BLaER1 treated with 17β-estradiol and CSF1 and Interleukin-3, amounts not matched to agents 10 nM and 100 nM (cell line): Measurements from ENCODE around the gene PRKCB.
"Not testable (repeated sequence)": the region's sequence is repeated elsewhere in the genome, so short reads cannot be mapped to it uniquely, and the experiment has no call there.

ENCODE experiments used
- H3K27ac ChIP-seq, 11 experiments: shearing (Covaris generic); formaldehyde crosslinking; 2 replicates each; pipeline ENCODE4 v1.8.1; 2022
- H3K27me3 ChIP-seq, 11 experiments: shearing (Covaris generic); formaldehyde crosslinking; 2 replicates each; pipeline ENCODE4 v1.8.1; 2022
- H3K36me3 ChIP-seq, 11 experiments: shearing (Covaris generic); formaldehyde crosslinking; 2 replicates each; pipeline ENCODE4 v1.8.1; 2022
- H3K4me1 ChIP-seq, 10 experiments: shearing (Covaris generic); formaldehyde crosslinking; 2 replicates each; pipeline ENCODE4 v1.8.1; 2022
- H3K4me2 ChIP-seq, 11 experiments: shearing (Covaris generic); formaldehyde crosslinking; 2 replicates each; pipeline ENCODE4 v1.8.1; 2022
- H3K4me3 ChIP-seq, 10 experiments: shearing (Covaris generic); formaldehyde crosslinking; 2 replicates each; pipeline ENCODE4 v1.8.1; 2022
- H3K9ac ChIP-seq, 11 experiments: shearing (Covaris generic); formaldehyde crosslinking; 2 replicates each; pipeline ENCODE4 v1.8.1; 2022
- H3K9me3 ChIP-seq, 11 experiments: shearing (Covaris generic); formaldehyde crosslinking; replicated peaks in 1 of 11; 2 replicates each; pipeline ENCODE4 v1.8.1; 2022
- H4K20me1 ChIP-seq, 11 experiments: shearing (Covaris generic); formaldehyde crosslinking; 2 replicates each; pipeline ENCODE4 v1.8.1; 2022
- Cebpa-rat ChIP-seq, 11 experiments: shearing (Covaris generic); IDR thresholded peaks; 2 replicates each; pipeline ENCODE4 v1.8.1; 2022

The PRKCB gene

DNA sequence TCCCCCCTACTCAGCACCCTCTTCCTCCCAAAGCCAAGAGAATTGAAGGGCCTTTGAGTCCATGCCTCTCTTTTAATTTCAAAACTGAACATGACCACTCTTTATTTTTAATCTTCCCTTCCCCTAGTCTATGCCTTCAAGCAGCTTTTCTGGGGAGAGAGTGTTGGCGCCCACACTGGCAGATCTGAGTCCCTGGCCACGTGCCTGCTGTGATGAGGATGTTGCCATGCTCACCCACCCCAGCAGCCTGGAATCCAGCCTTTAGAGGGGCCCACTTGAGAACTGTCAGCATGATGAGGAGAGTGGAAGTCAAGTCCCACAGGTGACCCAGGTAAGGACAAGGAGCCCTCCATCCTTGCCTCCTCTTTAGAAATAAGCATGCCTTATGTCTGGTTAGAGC lies 400.0 kb downstream of the PRKCB start:
- no peaks in the 10 kb centered on the region for H3K27me3 ChIP-seq
- H3K4me2 ChIP-seq = no peak overlapping the region
- no peaks in the 10 kb centered on the region for H4K20me1 ChIP-seq
- no peaks in the 10 kb centered on the region for H3K4me1 ChIP-seq
- no peak overlapping the region for H3K27ac ChIP-seq
- H3K9me3 ChIP-seq = peaks cover 19 to 44% (median 24%) of the 10 kb centered on the region in 11 experiments
- 0 out of 22 replicates have a peak, but pooled peaks cover 0 to 3% (median 0%) of the 10 kb centered on the region in 11 experiments for H3K36me3 ChIP-seq
- no peak overlapping the region for H3K9ac ChIP-seq
- no peak overlapping the region for H3K4me3 ChIP-seq
- TF ChIP-seq Cebpa-rat (IDR thresholded peaks at IDR 0.05) = no peak

DNA sequence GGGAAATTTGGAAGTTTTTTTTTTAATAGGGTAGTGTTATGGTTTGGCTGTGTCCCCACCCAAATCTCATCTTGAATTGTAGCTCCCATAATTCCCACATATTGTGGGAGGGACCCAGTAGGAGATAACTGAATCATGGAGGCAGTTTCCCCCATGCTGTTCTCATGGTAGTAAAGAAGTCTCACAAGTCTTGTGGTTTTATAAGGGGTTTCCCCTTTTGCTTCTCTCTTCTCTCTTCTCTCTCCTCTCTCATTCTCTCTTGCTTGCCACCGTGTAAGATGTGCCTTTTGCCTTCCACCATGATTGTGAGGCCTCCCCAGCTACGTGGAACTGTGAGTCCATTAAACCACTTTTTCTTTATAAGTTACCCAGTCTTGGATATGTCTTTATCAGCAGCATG lies 403.1 kb downstream of the PRKCB start:
- not testable (repeated sequence) for H3K9ac ChIP-seq, H3K4me1 ChIP-seq, H3K27me3 ChIP-seq, H3K4me3 ChIP-seq, H3K27ac ChIP-seq, H3K36me3 ChIP-seq, H3K4me2 ChIP-seq, H4K20me1 ChIP-seq
- H3K9me3 ChIP-seq = peaks cover 19 to 44% (median 24%) of the 10 kb centered on the region in 11 experiments

DNA sequence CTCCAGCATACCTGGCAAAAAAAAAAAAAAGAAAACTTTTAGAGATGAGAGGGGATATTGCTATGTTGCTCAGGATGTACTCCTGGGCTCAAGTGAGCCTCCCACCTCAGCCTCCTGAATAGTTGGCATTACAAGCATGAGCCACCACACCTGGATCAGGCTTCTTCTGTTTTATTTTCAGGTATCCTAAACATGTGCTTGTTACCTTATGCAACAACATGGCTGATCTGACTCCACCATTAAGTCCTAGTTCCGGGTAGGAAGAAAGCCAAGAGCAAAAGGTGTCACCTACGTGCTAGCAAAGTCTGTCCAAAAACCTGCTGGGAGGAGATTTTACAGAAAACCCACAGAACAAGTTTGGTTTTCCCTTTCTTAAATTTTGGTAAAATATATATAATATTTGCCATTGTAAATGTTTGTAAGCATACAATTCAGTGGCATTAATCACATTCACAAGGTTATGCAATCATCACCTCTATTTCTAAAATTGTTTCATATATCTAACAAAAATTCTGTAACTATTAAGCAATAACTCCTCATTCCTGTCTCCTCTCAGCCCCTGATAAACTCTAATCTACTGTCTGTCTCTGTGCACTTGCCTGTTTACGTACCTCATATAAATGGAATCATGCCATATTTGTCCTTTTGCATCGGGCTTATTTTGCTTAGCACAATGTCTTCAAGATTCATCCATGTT lies 411.3 kb downstream of the PRKCB start:
- TF ChIP-seq Cebpa-rat (IDR thresholded peaks at IDR 0.05) = no peak
- Histone ChIP-seq H3K4me3 (no peak overlapping the region), H3K4me1 (peaks cover 0 to 29% (median 16%) of the 10 kb centered on the region in 10 experiments; a peak in 14 of 20 replicates), H3K36me3 (no peaks in the 10 kb centered on the region), H3K9me3 (no peaks in the 10 kb centered on the region), H3K27ac (no peak overlapping the region), H3K4me2 (no peak overlapping the region), H3K27me3 (no peaks in the 10 kb centered on the region), H3K9ac (no peak overlapping the region), H4K20me1 (no peaks in the 10 kb centered on the region)

DNA sequence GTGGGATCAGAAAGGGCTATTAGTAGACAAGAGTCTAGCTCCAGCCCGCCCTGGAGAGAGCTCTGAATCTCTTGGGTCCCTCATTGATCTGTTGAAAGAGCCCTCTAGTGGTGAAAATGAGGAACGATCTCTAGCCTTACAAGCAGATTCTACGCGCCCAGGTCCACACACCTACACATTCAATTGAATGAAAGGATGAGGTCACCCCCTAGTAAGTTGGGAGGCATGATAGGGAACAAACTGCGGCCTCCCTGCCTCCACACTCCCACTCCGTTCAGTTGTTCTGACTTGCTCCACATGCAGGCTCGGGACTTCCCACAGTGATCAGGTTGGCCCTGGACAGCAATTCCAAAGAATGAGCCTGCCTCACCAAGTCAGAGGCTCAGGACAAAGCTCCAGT lies 417.4 kb downstream of the PRKCB start:
- H3K27ac ChIP-seq = no peak overlapping the region
- H3K27me3 ChIP-seq = no peaks in the 10 kb centered on the region
- no peak overlapping the region; a peak in 1 of 22 replicates for H3K4me2 ChIP-seq

DNA sequence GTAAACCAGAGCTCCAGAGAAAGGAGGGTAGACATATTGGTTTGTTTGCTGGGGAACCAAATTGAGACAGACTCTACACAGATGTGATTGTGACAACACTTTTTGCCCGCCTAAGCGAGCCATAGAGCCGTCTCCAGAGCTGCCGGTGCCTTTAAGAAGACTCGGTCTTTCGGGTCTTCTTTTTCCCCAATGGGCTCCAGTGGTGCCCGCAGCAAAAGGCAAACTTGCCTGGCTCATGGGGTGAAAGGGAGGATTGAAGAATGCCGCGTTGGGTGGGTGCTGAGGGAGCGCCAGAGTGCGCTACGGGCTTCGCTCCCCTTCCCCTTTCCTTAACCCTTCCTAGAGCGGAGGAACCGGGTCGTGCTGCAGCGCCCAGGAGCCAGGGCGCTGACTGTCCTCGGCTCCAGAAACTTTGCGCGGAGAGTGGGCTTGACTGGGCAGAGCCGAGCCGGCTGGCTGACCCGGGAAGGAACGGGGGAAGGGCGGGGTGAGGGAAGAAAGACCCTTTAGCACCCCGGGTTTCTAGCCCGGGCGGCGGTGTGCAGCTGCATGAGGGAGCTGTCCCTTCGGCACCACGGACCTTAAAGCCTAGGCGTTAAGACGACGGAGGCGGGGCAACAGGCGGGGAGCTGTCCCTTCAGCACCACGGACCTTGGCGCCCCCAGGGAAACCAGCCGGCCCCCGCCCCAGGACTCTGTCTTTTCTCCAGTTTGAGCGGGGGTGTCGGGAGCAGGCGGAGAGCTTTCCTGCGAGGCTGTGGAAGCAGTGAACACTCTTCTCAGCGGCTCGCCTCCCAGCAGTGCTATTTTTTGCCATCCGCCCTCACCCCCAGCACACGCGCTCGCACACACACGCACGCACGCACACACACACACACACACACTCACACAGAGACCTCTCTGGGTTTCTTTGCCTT lies 419.9 kb downstream of the PRKCB start, which contains the start of gene CACNG3:
TSS of gene CACNG3 (plus strand) at position 880 of the 916 bp plus-strand sequence. CDS start 420 bp downstream, outside the sequence.
- Histone ChIP-seq H4K20me1 (peaks cover 0 to 4% (median 0%) of the 10 kb centered on the region in 11 experiments; a peak in 4 of 22 replicates), H3K4me1 (peaks cover 0 to 25% (median 14%) of the 10 kb centered on the region in 10 experiments; a peak in 14 of 20 replicates), H3K9me3 (no peaks in the 10 kb centered on the region), H3K36me3 (no peaks in the 10 kb centered on the region), H3K9ac (no peak within 1 kb of the TSS), H3K27me3 (no peaks in the 10 kb centered on the region), H3K4me2 (no peak within 1 kb of the TSS), H3K27ac (no peak within 1 kb of the TSS), H3K4me3 (no peak within 1 kb of the TSS)
- TF ChIP-seq Cebpa-rat (IDR thresholded peaks at IDR 0.05) = no peak

More for the DNA sequence above, 417.4 kb downstream of the PRKCB start:
- H3K4me3 ChIP-seq = no peak overlapping the region
- no peaks in the 10 kb centered on the region for H3K36me3 ChIP-seq
- H3K4me1 ChIP-seq = peaks cover 0 to 39% (median 21%) of the 10 kb centered on the region in 10 experiments; a peak in 14 of 20 replicates
- TF ChIP-seq Cebpa-rat (IDR thresholded peaks at IDR 0.05) = no peak
- H3K9ac ChIP-seq = no peak overlapping the region
- H3K9me3 ChIP-seq = no peaks in the 10 kb centered on the region
- peaks cover 0 to 4% (median 0%) of the 10 kb centered on the region in 11 experiments; a peak in 4 of 22 replicates for H4K20me1 ChIP-seq

DNA sequence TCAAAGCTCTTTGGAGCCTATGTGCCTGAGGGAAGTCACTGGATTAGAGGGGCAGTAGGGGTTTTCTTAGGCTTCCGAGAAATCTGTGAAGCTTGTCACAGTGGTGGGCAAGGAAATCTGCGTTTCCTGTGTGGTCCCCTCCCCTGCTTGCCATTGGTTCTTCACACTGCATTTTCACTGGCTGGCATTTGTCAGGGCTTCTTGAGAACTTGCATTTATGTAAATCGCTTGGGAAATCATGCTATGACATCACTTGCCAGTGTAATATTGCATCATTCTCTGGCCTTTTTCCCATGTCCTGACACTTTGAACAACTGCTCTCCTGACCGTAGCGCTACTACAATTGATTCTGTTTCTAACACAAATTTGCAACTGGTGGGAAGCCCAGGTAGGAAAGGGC lies 422.2 kb downstream of the PRKCB start:
- Histone ChIP-seq H3K9ac (no peak overlapping the region), H4K20me1 (peaks cover 0 to 4% (median 0%) of the 10 kb centered on the region in 11 experiments; a peak in 4 of 22 replicates), H3K27ac (no peak overlapping the region), H3K4me2 (no peak overlapping the region), H3K27me3 (no peaks in the 10 kb centered on the region), H3K4me1 (peaks cover 0 to 7% (median 0%) of the 10 kb centered on the region in 10 experiments; a peak in 4 of 20 replicates), H3K4me3 (no peak overlapping the region), H3K36me3 (no peaks in the 10 kb centered on the region), H3K9me3 (no peaks in the 10 kb centered on the region)
- peak in 2 of 11 experiments; percentile 50 to 65; a peak in 2 of 22 replicates for TF ChIP-seq Cebpa-rat (IDR thresholded peaks at IDR 0.05)

DNA sequence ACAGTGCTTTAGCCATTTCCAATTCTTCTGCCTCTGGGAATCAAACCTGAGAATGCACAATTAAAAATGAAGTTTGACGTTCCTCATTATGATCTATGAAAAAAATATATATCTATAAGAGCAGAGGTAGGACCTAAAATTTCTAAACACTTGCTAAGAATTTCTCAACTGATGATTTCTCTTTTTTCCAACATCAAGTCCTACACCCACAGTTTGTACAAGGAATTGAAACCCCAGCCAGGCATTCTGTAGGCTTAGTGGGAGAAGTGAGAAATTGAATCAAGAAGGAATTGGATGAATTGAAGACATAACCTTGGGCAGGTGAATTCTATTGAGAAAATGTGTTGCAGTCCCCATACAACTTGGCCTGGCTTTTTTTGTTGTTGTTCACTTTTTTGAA lies 423.0 kb downstream of the PRKCB start:
- no peak overlapping the region for H3K4me2 ChIP-seq
- no peaks in the 10 kb centered on the region for H3K36me3 ChIP-seq
- H3K9ac ChIP-seq = no peak overlapping the region
- H3K27me3 ChIP-seq = no peaks in the 10 kb centered on the region
- no peaks in the 10 kb centered on the region for H3K9me3 ChIP-seq
- peaks cover 0 to 4% (median 0%) of the 10 kb centered on the region in 11 experiments; a peak in 4 of 22 replicates for H4K20me1 ChIP-seq
- no peak overlapping the region for H3K27ac ChIP-seq
- no peak overlapping the region for H3K4me3 ChIP-seq
- peaks cover 0 to 7% (median 0%) of the 10 kb centered on the region in 10 experiments; a peak in 2 of 20 replicates for H3K4me1 ChIP-seq
- no peak for TF ChIP-seq Cebpa-rat (IDR thresholded peaks at IDR 0.05)

DNA sequence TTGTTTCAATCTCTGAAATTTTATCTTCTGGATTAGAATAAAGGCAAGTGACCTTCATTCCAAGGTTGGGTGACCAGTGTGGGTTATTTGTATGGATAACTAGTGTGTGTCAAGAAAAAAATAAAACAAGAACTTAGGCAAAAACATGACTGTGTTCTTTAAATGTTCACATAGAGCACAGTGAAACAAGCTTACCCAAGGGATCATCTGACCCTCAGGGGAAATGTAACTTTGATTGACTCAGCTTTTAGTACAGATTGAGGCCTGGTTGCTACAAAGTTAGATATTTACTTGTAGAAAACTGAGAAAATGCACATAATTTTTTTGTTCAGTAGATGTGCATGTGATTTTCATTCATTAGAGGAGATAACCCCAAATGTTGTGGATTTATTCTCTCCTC lies 427.0 kb downstream of the PRKCB start:
- Histone ChIP-seq H4K20me1 (no peaks in the 10 kb centered on the region; a peak in 1 of 22 replicates), H3K4me2 (peak overlapping the region in 1 of 11 experiments; percentile 19; a peak in 1 of 22 replicates), H3K36me3 (no peaks in the 10 kb centered on the region), H3K4me3 (no peak overlapping the region), H3K27me3 (no peaks in the 10 kb centered on the region), H3K9me3 (no peaks in the 10 kb centered on the region), H3K9ac (no peak overlapping the region), H3K27ac (no peak overlapping the region), H3K4me1 (peaks cover 0 to 4% (median 0%) of the 10 kb centered on the region in 10 experiments; a peak in 2 of 20 replicates)
- TF ChIP-seq Cebpa-rat (IDR thresholded peaks at IDR 0.05) = no peak
